Right atrium auricular region (tissue), 2 donors: Measurements from ENCODE around the gene LY6G6D. TPM values are rescaled to one million over a fixed set of nuclear protein-coding genes. Genes with fewer than 3 reads are reported as not detected.

Source experiments
- DNase-seq: peaks from one replicate; pipeline ENCODE4 v3.0.0-alpha.2; 2019; ENCODE audit warnings: low spot score
- H3K27ac ChIP-seq, 2 donors: fragments of 200-600 bp; sonication (generic); 1 replicate in 1 of 2; 2 replicates in 1 of 2; pipeline ENCODE4 v1.5.1; 2016 to 2019
- H3K27me3 ChIP-seq, 2 donors: fragments of 200-600 bp; sonication (generic); one replicate each; pipeline versions ENCODE4 v1.5.1 to v1.6.0; 2017 to 2019
- H3K36me3 ChIP-seq: fragments of 200-600 bp; sonication (generic); one replicate; pipeline ENCODE4 v1.5.1; 2016
- H3K4me1 ChIP-seq, 2 donors: fragments of 200-600 bp; sonication (generic); one replicate each; pipeline versions ENCODE4 v1.5.1 to v1.6.0; 2017 to 2019
- H3K4me3 ChIP-seq, 2 donors: fragments of 200-600 bp; sonication (generic); 1 replicate in 1 of 2; 2 replicates in 1 of 2; pipeline ENCODE4 v1.5.1; 2017 to 2019; ENCODE audit warnings: mild to moderate bottlenecking in 1 of 2, moderate library complexity in 1 of 2
- H3K9me3 ChIP-seq, 2 donors: fragments of 200-600 bp; sonication (generic); one replicate each; pipeline ENCODE4 v1.5.1; 2019
- microRNA-seq, 2 donors: library from miRNA; unstranded; fragments of <30 nt; microRNA quantifications; one replicate each; pipeline ENCODE4, GENCODE V29; 2016 to 2017; ENCODE audit warnings: borderline number of aligned reads in 2 of 2, borderline replicate concordance in 1 of 2
- total RNA-seq, 2 donors: library from RNA; depleted of rRNA; stranded (reverse); fragments of >200 nt; gene quantifications; one replicate each; pipeline ENCODE4 v1.1.0, GENCODE V29; 2016
- TF ChIP-seq, protein P1 (sequence below), 2 donors: fragments of 200-600 bp; sonication (generic); IDR thresholded peaks; one replicate each; pipeline ENCODE4 v1.5.1; 2019; ENCODE audit warnings: antibody characterized with exemption in 2 of 2

The LY6G6D gene
- total RNA-seq, 2 donors from 2014 or later = not detected

GRCh38 chr6:31764198-31764597, 49.0 kb downstream of the LY6G6D start:
- H3K27ac ChIP-seq = no peak overlapping the region
- no peaks in the 10 kb centered on the region for H3K9me3 ChIP-seq
- no peaks in the 10 kb centered on the region for H3K27me3 ChIP-seq
- DNase-seq = no peak
- H3K4me1 ChIP-seq = peaks cover 0 to 4% of the 10 kb centered on the region in 2 donors
- H3K4me3 ChIP-seq = no peak overlapping the region
- H3K36me3 ChIP-seq = no peaks in the 10 kb centered on the region
- TF ChIP-seq, protein P1, sequence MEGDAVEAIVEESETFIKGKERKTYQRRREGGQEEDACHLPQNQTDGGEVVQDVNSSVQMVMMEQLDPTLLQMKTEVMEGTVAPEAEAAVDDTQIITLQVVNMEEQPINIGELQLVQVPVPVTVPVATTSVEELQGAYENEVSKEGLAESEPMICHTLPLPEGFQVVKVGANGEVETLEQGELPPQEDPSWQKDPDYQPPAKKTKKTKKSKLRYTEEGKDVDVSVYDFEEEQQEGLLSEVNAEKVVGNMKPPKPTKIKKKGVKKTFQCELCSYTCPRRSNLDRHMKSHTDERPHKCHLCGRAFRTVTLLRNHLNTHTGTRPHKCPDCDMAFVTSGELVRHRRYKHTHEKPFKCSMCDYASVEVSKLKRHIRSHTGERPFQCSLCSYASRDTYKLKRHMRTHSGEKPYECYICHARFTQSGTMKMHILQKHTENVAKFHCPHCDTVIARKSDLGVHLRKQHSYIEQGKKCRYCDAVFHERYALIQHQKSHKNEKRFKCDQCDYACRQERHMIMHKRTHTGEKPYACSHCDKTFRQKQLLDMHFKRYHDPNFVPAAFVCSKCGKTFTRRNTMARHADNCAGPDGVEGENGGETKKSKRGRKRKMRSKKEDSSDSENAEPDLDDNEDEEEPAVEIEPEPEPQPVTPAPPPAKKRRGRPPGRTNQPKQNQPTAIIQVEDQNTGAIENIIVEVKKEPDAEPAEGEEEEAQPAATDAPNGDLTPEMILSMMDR (IDR thresholded peaks at IDR 0.05) = no peak

GRCh38 chr6:31765559-31765909, 50.4 kb downstream of the LY6G6D start:
- Histone ChIP-seq H3K4me1 (peaks cover 0 to 4% of the 10 kb centered on the region in 2 donors), H3K27me3 (no peaks in the 10 kb centered on the region), H3K36me3 (no peaks in the 10 kb centered on the region), H3K4me3 (no peak overlapping the region), H3K9me3 (no peaks in the 10 kb centered on the region), H3K27ac (no peak overlapping the region)
- TF ChIP-seq, protein P1 (IDR thresholded peaks at IDR 0.05) = no peak
- no peak for DNase-seq

DNA sequence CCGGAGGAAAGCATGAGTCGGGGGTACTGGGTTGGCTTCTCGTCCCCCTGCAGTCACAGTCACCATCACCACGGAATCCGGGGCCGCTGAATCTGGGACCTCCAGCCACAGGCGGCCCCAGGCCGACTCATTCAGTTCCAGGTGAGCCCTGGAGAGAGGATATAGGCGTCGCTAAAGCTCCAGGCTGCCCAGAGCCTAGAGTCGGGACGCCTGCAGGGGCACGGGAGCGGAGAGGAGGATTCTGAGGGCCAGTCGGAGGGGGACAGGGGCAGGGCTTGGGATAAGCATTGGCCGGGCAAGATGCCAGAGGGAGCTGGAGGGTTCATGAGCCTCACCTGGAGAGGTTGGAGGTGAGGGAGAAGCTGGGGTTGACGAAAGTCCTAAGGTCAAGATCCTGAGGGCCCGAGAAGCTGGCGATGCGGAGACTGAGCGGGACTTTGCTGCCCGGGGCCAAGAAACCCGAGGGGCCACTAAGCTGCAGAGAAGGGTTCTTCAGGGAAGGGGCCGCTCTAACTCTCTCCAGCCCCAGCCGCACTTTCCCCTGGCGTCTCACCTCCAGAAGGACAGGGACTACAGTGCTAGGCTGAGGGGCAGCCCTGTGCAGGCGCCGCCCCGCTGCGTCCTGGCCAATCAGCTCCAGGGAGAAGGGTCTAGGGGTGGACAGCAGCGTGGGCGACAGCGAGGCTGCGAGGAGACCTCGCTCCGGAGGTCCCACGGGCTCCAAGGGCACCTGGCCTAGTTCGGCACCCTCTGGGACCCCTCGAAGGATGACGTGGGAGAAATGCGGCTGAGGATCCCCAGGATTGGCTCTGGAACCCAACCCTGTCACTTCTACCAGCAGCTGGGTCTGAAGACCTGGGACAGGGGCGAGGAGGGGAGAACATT, 51.0 kb downstream of the LY6G6D start:
- H3K27me3 ChIP-seq = no peaks in the 10 kb centered on the region
- H3K9me3 ChIP-seq = no peaks in the 10 kb centered on the region
- no peak for DNase-seq
- no peak overlapping the region for H3K27ac ChIP-seq
- TF ChIP-seq, protein P1 (IDR thresholded peaks at IDR 0.05) = no peak
- H3K4me1 ChIP-seq = peaks cover 0 to 4% of the 10 kb centered on the region in 2 donors
- no peaks in the 10 kb centered on the region for H3K36me3 ChIP-seq
- peak overlapping the region in 1 of 2 donors; percentile 34 for H3K4me3 ChIP-seq

DNA sequence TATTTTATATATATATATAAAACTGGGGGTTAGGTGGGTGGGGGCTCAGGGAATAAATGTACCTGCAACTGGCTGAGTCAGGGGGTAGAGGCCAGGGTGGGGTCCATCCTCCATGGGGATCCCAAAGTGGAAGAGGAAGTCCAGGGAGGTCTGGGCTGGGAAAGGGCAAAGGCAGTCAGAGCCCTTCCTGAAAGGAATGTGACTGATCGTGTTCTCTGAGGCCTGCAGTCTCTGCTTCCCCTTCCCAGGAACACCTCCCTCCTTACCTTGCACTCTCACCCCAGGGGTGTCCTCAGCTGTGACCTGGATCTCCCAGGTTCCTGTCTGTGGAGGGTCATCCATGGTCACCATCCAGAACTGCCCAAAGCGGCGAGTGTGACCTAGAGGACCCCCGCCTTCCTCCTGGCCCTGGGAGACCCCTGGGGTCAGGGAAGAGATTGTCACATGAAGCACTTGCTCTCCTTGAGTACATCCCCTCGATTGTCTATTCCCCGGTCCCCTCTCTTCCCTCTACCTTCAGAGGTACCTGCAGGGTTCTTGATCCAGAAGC, 52.0 kb downstream of the LY6G6D start:
- no peaks in the 10 kb centered on the region for H3K9me3 ChIP-seq
- no peaks in the 10 kb centered on the region for H3K27me3 ChIP-seq
- TF ChIP-seq, protein P1 (IDR thresholded peaks at IDR 0.05) = no peak
- peaks cover 0 to 4% of the 10 kb centered on the region in 2 donors for H3K4me1 ChIP-seq
- no peak overlapping the region for H3K27ac ChIP-seq
- DNase-seq = no peak
- H3K36me3 ChIP-seq = no peaks in the 10 kb centered on the region
- H3K4me3 ChIP-seq = no peak overlapping the region

Small RNA genes within 50 kb of the gene (microRNA-seq; reads per million reads assigned to microRNA genes)
- 0 to 0.71 reads per million in 2 donors for gene MIR4646

Other genes with a start within 250 kb of the LY6G6D start
- 1 to 10 TPM; 1.6 to 3.1 TPM for gene MICB, start 217.2 kb upstream of the LY6G6D start, total RNA-seq
- gene MCCD1, start 186.4 kb upstream of the LY6G6D start, total RNA-seq = not detected
- gene DDX39B, start 173.3 kb upstream of the LY6G6D start, total RNA-seq = 100 to 1,000 TPM; 119 to 143 TPM
- 1 to 10 TPM; 1.2 to 6.0 TPM for gene ATP6V1G2, start 168.7 kb upstream of the LY6G6D start, total RNA-seq
- gene NFKBIL1, start 167.7 kb upstream of the LY6G6D start, total RNA-seq = 10 to 100 TPM; 12.9 to 18.4 TPM
- gene LTA, start 143.1 kb upstream of the LY6G6D start, total RNA-seq = not detected
- gene TNF, start 139.8 kb upstream of the LY6G6D start, total RNA-seq = under 1 TPM in 1 of 2 donors, not detected in 1; 0.51 TPM
- gene LTB, start 132.9 kb upstream of the LY6G6D start, total RNA-seq = not detected
- 1 to 10 TPM; 2.8 to 8.5 TPM for gene LST1, start 129.1 kb upstream of the LY6G6D start, total RNA-seq
- gene NCR3, start 122.3 kb upstream of the LY6G6D start, total RNA-seq = not detected
- gene AIF1, start 100.1 kb upstream of the LY6G6D start, total RNA-seq = 10 to 100 TPM in 1 of 2 donors, 1 to 10 TPM in 1; 8.3 to 27.3 TPM
- 10 to 100 TPM; 61.0 to 96.7 TPM for gene PRRC2A, start 94.6 kb upstream of the LY6G6D start, total RNA-seq
- gene BAG6, start 62.7 kb upstream of the LY6G6D start, total RNA-seq = 100 to 1,000 TPM; 209 to 306 TPM
- gene APOM, start 59.5 kb upstream of the LY6G6D start, total RNA-seq = 1 to 10 TPM; 1.0 to 1.2 TPM
- gene C6orf47, start 54.6 kb upstream of the LY6G6D start, total RNA-seq = 10 to 100 TPM; 17.8 to 19.2 TPM
- 10 to 100 TPM; 14.7 to 20.0 TPM for gene GPANK1, start 50.4 kb upstream of the LY6G6D start, total RNA-seq
- gene CSNK2B, start 49.3 kb upstream of the LY6G6D start, total RNA-seq = 100 to 1,000 TPM; 242 to 243 TPM
- 1 to 10 TPM in 1 of 2 donors, under 1 TPM in 1; 0.67 to 1.8 TPM for gene LY6G5B, start 45.4 kb upstream of the LY6G6D start, total RNA-seq
- 1 to 10 TPM; 1.2 to 4.9 TPM for gene LY6G5C, start 34.3 kb upstream of the LY6G6D start, total RNA-seq
- gene ABHD16A, start 12.0 kb upstream of the LY6G6D start, total RNA-seq = 10 to 100 TPM; 22.7 to 29.4 TPM
- not detected for gene LY6G6F, start 8.5 kb upstream of the LY6G6D start, total RNA-seq
- 1 to 10 TPM in 1 of 2 donors, not detected in 1; 1.3 TPM for gene LY6G6C, start 6.4 kb downstream of the LY6G6D start, total RNA-seq
- under 1 TPM in 1 of 2 donors, not detected in 1; 0.55 TPM for gene MPIG6B, start 8.0 kb downstream of the LY6G6D start, total RNA-seq
- 10 to 100 TPM; 53.5 to 93.3 TPM for gene DDAH2, start 14.0 kb downstream of the LY6G6D start, total RNA-seq
- 100 to 1,000 TPM in 1 of 2 donors, 10 to 100 TPM in 1; 90.9 to 194 TPM for gene CLIC1, start 21.2 kb downstream of the LY6G6D start, total RNA-seq
- gene MSH5, start 24.7 kb downstream of the LY6G6D start, total RNA-seq = under 1 TPM; 0.37 to 0.98 TPM
- not detected for gene SAPCD1, start 47.3 kb downstream of the LY6G6D start, total RNA-seq
- 1 to 10 TPM; 4.1 to 7.5 TPM for gene VWA7, start 62.0 kb downstream of the LY6G6D start, total RNA-seq
- gene VARS1, start 80.4 kb downstream of the LY6G6D start, total RNA-seq = 10 to 100 TPM; 15.3 to 24.6 TPM
- gene LSM2, start 91.6 kb downstream of the LY6G6D start, total RNA-seq = 10 to 100 TPM; 28.8 to 32.0 TPM
- gene HSPA1L, start 99.9 kb downstream of the LY6G6D start, total RNA-seq = 1 to 10 TPM; 1.1 to 1.6 TPM
- 100 to 1,000 TPM; 315 to 334 TPM for gene HSPA1A, start 100.2 kb downstream of the LY6G6D start, total RNA-seq
- 100 to 1,000 TPM; 131 to 232 TPM for gene HSPA1B, start 112.4 kb downstream of the LY6G6D start, total RNA-seq
- gene NEU1, start 147.5 kb downstream of the LY6G6D start, total RNA-seq = 10 to 100 TPM; 28.0 to 37.7 TPM
- not detected for gene SLC44A4, start 163.6 kb downstream of the LY6G6D start, total RNA-seq
- 10 to 100 TPM; 10.5 to 19.1 TPM for gene EHMT2, start 182.3 kb downstream of the LY6G6D start, total RNA-seq
- under 1 TPM; 0.47 to 0.52 TPM for gene ZBTB12, start 186.7 kb downstream of the LY6G6D start, total RNA-seq
- 10 to 100 TPM in 1 of 2 donors, 1 to 10 TPM in 1; 3.5 to 19.9 TPM for gene C2, start 212.4 kb downstream of the LY6G6D start, total RNA-seq
- gene CFB, start 230.7 kb downstream of the LY6G6D start, total RNA-seq = 100 to 1,000 TPM in 1 of 2 donors, 10 to 100 TPM in 1; 65.5 to 126 TPM
- gene NELFE, start 243.6 kb downstream of the LY6G6D start, total RNA-seq = 10 to 100 TPM; 40.0 to 81.7 TPM
- gene SKIC2, start 243.8 kb downstream of the LY6G6D start, total RNA-seq = 10 to 100 TPM; 18.7 to 31.6 TPM